PC-9 (cell line): Measurements from ENCODE around the gene NQO2. TPM values are rescaled to one million over a fixed set of nuclear protein-coding genes. Genes with fewer than 3 reads are reported as not detected.

Experiments
- BruUV-seq: library from RNA; stranded (reverse); fragments of 400-500 nt; replicated peaks from 2 replicates; lab custom pipeline; 2021; lab: Mats Ljungman, UMichigan
- CTCF ChIA-PET: fragments of 300-600 bp; sonication (Branson Sonifier 250); formaldehyde crosslinking; loops from one replicate; lab custom pipeline; 2022; ENCODE audit warnings: antibody characterized with exemption; lab: Charles Lee
- POLR2A ChIA-PET: fragments of 300-600 bp; sonication (Branson Sonifier 250); formaldehyde crosslinking; loops from one replicate; lab custom pipeline; 2022; ENCODE audit warnings: antibody characterized with exemption; ENCODE audit not compliant: unreplicated experiment; lab: Charles Lee
- DNase-seq, 2 experiments: peaks; one replicate each; pipeline versions ENCODE4 v3.0.0 to v3.0.0-alpha.2; 2015 to 2022; ENCODE audit warnings: mixed read lengths in 1 of 2
- H2AFZ ChIP-seq: fragments of 200-600 bp; sonication (generic); 2 replicates; pipeline ENCODE4 v1.8.1; 2017; ENCODE audit warnings: antibody characterized with exemption
- H3F3A ChIP-seq: fragments of 200-600 bp; sonication (generic); 2 replicates; pipeline ENCODE4 v1.8.1; 2017; ENCODE audit warnings: antibody characterized with exemption, mild to moderate bottlenecking, low read depth; ENCODE audit not compliant: insufficient read depth
- H3K27ac ChIP-seq: fragments of 200-600 bp; sonication (generic); 2 replicates; pipeline ENCODE4 v1.6.1; 2016; ENCODE audit warnings: mixed run types
- H3K27me3 ChIP-seq: fragments of 200-600 bp; sonication (generic); 2 replicates; pipeline ENCODE4 v1.6.1; 2016; ENCODE audit warnings: low read depth, mixed run types; ENCODE audit not compliant: insufficient read depth
- H3K36me3 ChIP-seq: fragments of 200-600 bp; sonication (generic); 2 replicates; pipeline ENCODE4 v1.6.1; 2016; ENCODE audit warnings: low read depth, mixed run types
- H3K4me1 ChIP-seq: fragments of 200-600 bp; sonication (generic); replicated peaks from 2 replicates; pipeline ENCODE4 v1.6.1; 2016; ENCODE audit warnings: mixed run types; ENCODE audit not compliant: insufficient read depth
- H3K4me2 ChIP-seq: fragments of 200-600 bp; sonication (generic); 2 replicates; pipeline ENCODE4 v1.6.1; 2017; ENCODE audit warnings: mixed run types
- H3K4me3 ChIP-seq: fragments of 200-600 bp; sonication (generic); 2 replicates; pipeline ENCODE4 v1.6.1; 2016; ENCODE audit warnings: mixed run types
- H3K79me2 ChIP-seq: fragments of 200-600 bp; sonication (generic); 2 replicates; pipeline ENCODE4 v1.6.1; 2017; ENCODE audit warnings: low read depth, mixed run types
- H3K9me2 ChIP-seq: fragments of 200-600 bp; sonication (generic); 2 replicates; pipeline ENCODE4 v1.8.1; 2017; ENCODE audit warnings: mild to moderate bottlenecking; ENCODE audit not compliant: insufficient read depth
- H3K9me3 ChIP-seq: fragments of 200-600 bp; sonication (generic); 2 replicates; pipeline ENCODE4 v1.8.1; 2016; ENCODE audit warnings: low read depth; ENCODE audit not compliant: insufficient read depth
- H4K20me1 ChIP-seq: fragments of 200-600 bp; sonication (generic); 2 replicates; pipeline ENCODE4 v1.8.1; 2017; ENCODE audit not compliant: insufficient read depth
- CTCF ChIP-seq: fragments of 200-600 bp; sonication (generic); conservative IDR thresholded peaks from 2 replicates; pipeline ENCODE4 v1.6.1; 2017; ENCODE audit warnings: mixed run types, antibody characterized with exemption, mild to moderate bottlenecking, moderate library complexity
- EZH2 ChIP-seq: fragments of 200-600 bp; sonication (generic); IDR thresholded peaks from 2 replicates; pipeline ENCODE4 v1.8.0; 2017; ENCODE audit warnings: antibody characterized with exemption, low read depth
- intact Hi-C: fragments of 100-400 bp; cut with micrococcal nuclease; formaldehyde crosslinking; loops from one replicate; pipeline ENCODE4 v1.10.0; 2022; ENCODE audit not compliant: unreplicated experiment
- total RNA-seq: library from RNA; stranded (reverse); gene quantifications from 2 replicates; pipeline ENCODE4 v1.2.3, GENCODE V29; 2021

The NQO2 gene
- total RNA-seq, 1 experiment from 2014 or later: 82.9 TPM

- H3K27ac ChIP-seq: no peak overlapping the region
- no TSS peak for BruUV-seq
Measured at GRCh38 chr6:3032986-3033385, 33.3 kb downstream of the NQO2 start.

GRCh38 chr6:3033652-3034051 is 34.0 kb downstream of the NQO2 start:
- Histone ChIP-seq H3K36me3 (no peaks in the 10 kb centered on the region), H3K27me3 (no peaks in the 10 kb centered on the region), H3K9me3 (no peaks in the 10 kb centered on the region), H3F3A (no peaks in the 10 kb centered on the region), H3K9me2 (no peaks in the 10 kb centered on the region), H2AFZ (no peak overlapping the region), H3K4me1 (no peaks in the 10 kb centered on the region), H4K20me1 (no peaks in the 10 kb centered on the region), H3K27ac (no peak overlapping the region), H3K79me2 (no peaks in the 10 kb centered on the region), H3K4me3 (no peak overlapping the region), H3K4me2 (no peak overlapping the region)
- POLR2A ChIA-PET: no interaction called here
- intact Hi-C loops: no loop called here
- TF ChIP-seq EZH2: no peak
- no peak for TF ChIP-seq CTCF
- no peak for DNase-seq
- BruUV-seq: no TSS peak
- CTCF ChIA-PET: no interaction called here

More at GRCh38 chr6:3032986-3033385, 33.3 kb downstream of the NQO2 start:
- no peak for TF ChIP-seq CTCF
- TF ChIP-seq EZH2: no peak
- CTCF ChIA-PET: no interaction called here
- no peaks in the 10 kb centered on the region for H3K9me2 ChIP-seq
- no peaks in the 10 kb centered on the region for H3K9me3 ChIP-seq
- H3K4me1 ChIP-seq: no peaks in the 10 kb centered on the region
- no peaks in the 10 kb centered on the region for H3K27me3 ChIP-seq
- H3F3A ChIP-seq: no peaks in the 10 kb centered on the region
- POLR2A ChIA-PET: no interaction called here
- H4K20me1 ChIP-seq: no peaks in the 10 kb centered on the region
- no peak for DNase-seq
- H3K36me3 ChIP-seq: no peaks in the 10 kb centered on the region
- H2AFZ ChIP-seq: no peak overlapping the region
- no peak overlapping the region for H3K4me2 ChIP-seq
- H3K4me3 ChIP-seq: no peak overlapping the region
- no peaks in the 10 kb centered on the region for H3K79me2 ChIP-seq
- intact Hi-C loops: no loop called here

GRCh38 chr6:3035397-3035796 is 35.7 kb downstream of the NQO2 start:
- intact Hi-C loops: no loop called here
- no peaks in the 10 kb centered on the region for H3K27me3 ChIP-seq
- no peaks in the 10 kb centered on the region for H3K79me2 ChIP-seq
- H3K9me3 ChIP-seq: no peaks in the 10 kb centered on the region
- CTCF ChIA-PET: no interaction called here
- H2AFZ ChIP-seq: no peak overlapping the region
- DNase-seq: no peak
- POLR2A ChIA-PET: interaction anchor here (0.6 kb wide), 1 partner anchor 124 kb away, joined by 13 read pairs; no protein-coding TSS in a partner anchor
- TF ChIP-seq EZH2 (no peak), CTCF (no peak)
- no TSS peak for BruUV-seq
- H3F3A ChIP-seq: no peaks in the 10 kb centered on the region
- H3K9me2 ChIP-seq: no peaks in the 10 kb centered on the region
- H4K20me1 ChIP-seq: no peaks in the 10 kb centered on the region
- H3K4me1 ChIP-seq: no peaks in the 10 kb centered on the region
- no peak overlapping the region for H3K4me2 ChIP-seq
- H3K36me3 ChIP-seq: no peaks in the 10 kb centered on the region
- no peak overlapping the region for H3K27ac ChIP-seq
- H3K4me3 ChIP-seq: no peak overlapping the region
